Astrocyte (in vitro differentiated cells and primary cell): Measurements from ENCODE around the gene SCARF2. TPM values are rescaled to one million over a fixed set of nuclear protein-coding genes. Genes with fewer than 3 reads are reported as not detected.

Experiments
- DNase-seq: peaks from one replicate; pipeline ENCODE4 v3.0.0-alpha.2; 2010; ENCODE audit warnings: low read depth
- FAIRE-seq: peaks from 2 replicates; lab custom pipeline; 2011; peaks lifted over from hg19 to GRCh38; lab: Jason Lieb, UNC
- H2AFZ ChIP-seq: 2 replicates; pipeline ENCODE4 v1.6.0; 2012; ENCODE audit warnings: low read depth, low read length, inconsistent platforms
- H3K27ac ChIP-seq: 2 replicates; pipeline ENCODE4 v1.5.1; 2011; ENCODE audit warnings: low read depth, low read length, inconsistent platforms
- H3K27me3 ChIP-seq: 2 replicates; pipeline ENCODE4 v1.6.0; 2011; ENCODE audit warnings: low read length, inconsistent platforms; ENCODE audit not compliant: insufficient read depth
- H3K36me3 ChIP-seq: 2 replicates; pipeline ENCODE4 v1.5.1; 2011; ENCODE audit warnings: low read length, inconsistent platforms; ENCODE audit not compliant: insufficient read depth
- H3K4me1 ChIP-seq: 2 replicates; pipeline ENCODE4 v1.5.1; 2011; ENCODE audit warnings: low read length, inconsistent platforms; ENCODE audit not compliant: insufficient read depth
- H3K4me2 ChIP-seq: 2 replicates; pipeline ENCODE4 v1.6.0; 2012; ENCODE audit warnings: low read length, inconsistent platforms
- H3K4me3 ChIP-seq: 2 replicates; pipeline ENCODE4 v1.5.1; 2011; ENCODE audit warnings: low read depth, mild to moderate bottlenecking, low read length, inconsistent platforms; ENCODE audit not compliant: insufficient read depth
- H3K79me2 ChIP-seq: 2 replicates; pipeline ENCODE4 v1.6.0; 2012; ENCODE audit warnings: mild to moderate bottlenecking, low read length, inconsistent platforms; ENCODE audit not compliant: insufficient read depth
- H3K9ac ChIP-seq: 2 replicates; pipeline ENCODE4 v1.6.0; 2012; ENCODE audit warnings: mild to moderate bottlenecking, low read length, inconsistent platforms
- H3K9me3 ChIP-seq: 2 replicates; pipeline ENCODE4 v1.5.1; 2012; ENCODE audit warnings: low read depth, mild to moderate bottlenecking, low read length, inconsistent platforms; ENCODE audit not compliant: insufficient read depth
- H4K20me1 ChIP-seq: 2 replicates; pipeline ENCODE4 v1.6.0; 2012; ENCODE audit warnings: low read length, inconsistent platforms; ENCODE audit not compliant: insufficient read depth
- H3K27ac Mint-ChIP-seq: one replicate; pipeline ENCODE4 v1.8.0; 2021; ENCODE audit warnings: mild to moderate bottlenecking, mixed read lengths; ENCODE audit not compliant: unreplicated experiment
- H3K27me3 Mint-ChIP-seq: one replicate; pipeline ENCODE4 v1.8.0; 2021; ENCODE audit warnings: low read depth, mixed read lengths; ENCODE audit not compliant: unreplicated experiment
- H3K36me3 Mint-ChIP-seq: one replicate; pipeline ENCODE4 v1.8.0; 2021; ENCODE audit warnings: low read depth, mixed read lengths; ENCODE audit not compliant: unreplicated experiment
- H3K4me1 Mint-ChIP-seq: one replicate; pipeline ENCODE4 v1.8.0; 2021; ENCODE audit warnings: low read depth, mixed read lengths; ENCODE audit not compliant: unreplicated experiment
- H3K4me3 Mint-ChIP-seq: one replicate; pipeline ENCODE4 v1.8.0; 2021; ENCODE audit warnings: mild to moderate bottlenecking, moderate library complexity, mixed read lengths; ENCODE audit not compliant: unreplicated experiment
- H3K9me3 Mint-ChIP-seq: one replicate; pipeline ENCODE4 v1.8.0; 2021; ENCODE audit warnings: mild to moderate bottlenecking, mixed read lengths; ENCODE audit not compliant: unreplicated experiment
- CTCF ChIP-seq: IDR thresholded peaks from 2 replicates; pipeline ENCODE4 v1.5.1; 2011; ENCODE audit warnings: low read depth, mild to moderate bottlenecking, inconsistent platforms, low read length, moderate library complexity; ENCODE audit not compliant: insufficient read depth
- EZH2 ChIP-seq: IDR thresholded peaks from 2 replicates; pipeline ENCODE4 v1.6.1; 2012; ENCODE audit warnings: mild to moderate bottlenecking, low read length, inconsistent platforms; ENCODE audit not compliant: insufficient read depth
- total RNA-seq: library from RNA; stranded (reverse); gene quantifications from 2 replicates; pipeline ENCODE4 v1.2.1, GENCODE V29; 2021

The SCARF2 gene
- total RNA-seq, 1 donor from 2014 or later = 17.3 TPM

GRCh38 chr22:20464912-20465758 is 27.5 kb upstream of the SCARF2 start:
- TF ChIP-seq CTCF = no peak
- TF ChIP-seq EZH2 = no peak
- Histone ChIP-seq H3K27ac (no peak overlapping the region), H4K20me1 (peaks cover 4% of the 10 kb centered on the region), H3K9me3 (no peaks in the 10 kb centered on the region), H3K4me1 (no peaks in the 10 kb centered on the region), H3K4me2 (no peak overlapping the region), H2AFZ (no peak overlapping the region), H3K9ac (no peak overlapping the region), H3K4me3 (no peak overlapping the region), H3K36me3 (peaks cover 6% of the 10 kb centered on the region), H3K27me3 (no peaks in the 10 kb centered on the region), H3K79me2 (no peaks in the 10 kb centered on the region)
- no peak overlapping the region for H3K27ac Mint-ChIP-seq
- peaks cover 19% of the 10 kb centered on the region for H3K36me3 Mint-ChIP-seq
- H3K4me3 Mint-ChIP-seq = no peak overlapping the region
- DNase-seq = no peak
- H3K4me1 Mint-ChIP-seq = no peaks in the 10 kb centered on the region
- no peak for FAIRE-seq
- no peaks in the 10 kb centered on the region for H3K9me3 Mint-ChIP-seq
- no peaks in the 10 kb centered on the region for H3K27me3 Mint-ChIP-seq

GRCh38 chr22:20464096-20464614 is 26.5 kb upstream of the SCARF2 start:
- Mint-ChIP-seq H3K4me3 (no peak overlapping the region), H3K27ac (no peak overlapping the region), H3K9me3 (no peaks in the 10 kb centered on the region), H3K4me1 (no peaks in the 10 kb centered on the region), H3K27me3 (no peaks in the 10 kb centered on the region), H3K36me3 (peaks cover 17% of the 10 kb centered on the region)
- Histone ChIP-seq H3K27me3 (no peaks in the 10 kb centered on the region), H3K27ac (no peak overlapping the region), H2AFZ (no peak overlapping the region), H3K4me1 (no peaks in the 10 kb centered on the region), H3K4me2 (no peak overlapping the region), H4K20me1 (peaks cover 7% of the 10 kb centered on the region), H3K79me2 (no peaks in the 10 kb centered on the region), H3K4me3 (no peak overlapping the region), H3K9ac (no peak overlapping the region), H3K9me3 (no peaks in the 10 kb centered on the region), H3K36me3 (peaks cover 6% of the 10 kb centered on the region)
- FAIRE-seq (no peak), DNase-seq (no peak)
- no peak for TF ChIP-seq EZH2
- no peak for TF ChIP-seq CTCF
